Putamen (tissue), 1 donor: ENCODE results near the gene CCNB1IP1.
"Not testable (repeated sequence)": the region's sequence is repeated elsewhere in the genome, so short reads cannot be mapped to it uniquely, and the experiment has no call there.

Experiments
- DNase-seq: peaks from one replicate; pipeline ENCODE4 v3.0.0-alpha.2; 2016; ENCODE audit warnings: low spot score

The CCNB1IP1 gene

DNA sequence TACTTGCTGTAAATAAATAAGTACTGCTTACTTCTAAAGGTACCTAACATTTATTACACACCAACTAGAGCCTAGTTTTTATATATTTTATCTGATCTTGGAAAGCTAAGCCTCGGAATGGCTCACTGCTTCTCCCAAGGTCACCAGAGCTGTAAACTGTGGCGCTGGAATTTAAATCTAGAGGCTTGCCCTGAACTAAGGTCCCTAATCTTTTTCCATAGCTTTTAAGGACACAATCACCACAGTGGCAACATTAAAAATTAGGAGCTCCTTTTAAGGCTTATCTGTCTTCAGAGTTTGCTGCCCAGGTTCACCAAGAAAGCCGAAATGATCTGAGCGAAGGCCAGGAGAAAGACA is 670 bp downstream of the CCNB1IP1 start:
- no peak for DNase-seq

DNA sequence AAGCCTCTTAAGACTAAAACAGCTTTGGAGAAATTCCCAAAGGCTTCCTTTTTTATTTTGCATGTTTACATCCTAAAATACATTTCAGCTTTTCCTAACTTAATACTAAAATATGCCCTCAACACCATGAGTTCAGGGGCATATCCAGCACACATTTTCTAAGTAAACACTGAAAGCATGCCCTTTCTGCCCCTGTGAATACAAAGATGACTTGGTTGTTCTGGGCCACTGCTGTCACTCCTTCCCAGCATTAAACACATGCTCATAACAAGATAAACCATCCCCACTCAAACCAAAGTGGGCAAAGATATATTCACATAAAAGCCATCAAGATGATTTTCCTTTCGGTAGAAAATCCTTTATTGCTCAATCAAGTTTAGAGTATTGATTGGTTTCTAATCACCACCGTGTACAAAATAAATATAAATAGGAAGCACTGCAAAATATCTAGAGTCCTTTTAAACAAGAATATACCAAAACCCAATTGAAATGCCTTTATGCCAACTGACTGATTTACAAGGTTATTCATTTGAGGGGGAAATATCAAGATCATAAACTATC is 1.9 kb downstream of the CCNB1IP1 start:
- no peak for DNase-seq

DNA sequence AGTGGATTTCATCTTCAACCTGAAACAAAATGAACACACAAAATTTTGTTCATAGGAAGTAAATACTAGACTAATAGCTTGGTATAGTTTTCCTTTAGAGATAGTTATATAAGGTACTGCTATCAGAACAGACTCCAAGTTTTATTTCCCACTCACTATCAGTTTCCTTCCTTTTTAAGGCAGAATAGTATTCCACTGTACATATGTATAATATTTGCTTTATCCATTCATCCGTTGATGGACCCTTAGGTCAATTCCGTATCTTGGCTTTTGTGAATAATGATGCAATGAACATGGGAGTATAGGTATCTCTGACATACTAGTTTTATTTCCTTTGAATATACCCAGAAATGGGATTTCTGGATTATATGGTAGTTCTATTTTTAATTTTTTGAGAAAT is 3.7 kb downstream of the CCNB1IP1 start:
- no peak for DNase-seq

DNA sequence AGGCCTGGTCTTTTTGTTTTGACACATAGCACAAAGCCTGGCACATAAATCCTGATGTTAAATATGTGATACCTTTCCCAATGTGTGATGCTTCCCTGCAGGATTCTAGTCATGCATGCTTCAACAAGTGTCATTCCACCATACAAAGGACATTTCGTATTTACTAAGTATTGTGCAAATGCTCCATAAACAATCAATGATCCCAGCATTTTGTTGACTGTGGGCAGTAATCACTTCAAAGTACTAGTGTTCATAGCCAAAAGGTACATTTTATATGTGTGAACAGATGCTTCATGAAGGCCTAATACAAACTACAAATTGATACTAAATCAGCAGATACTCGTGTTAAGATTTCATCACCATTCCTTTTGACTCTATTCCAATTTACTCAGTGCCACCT is 4.4 kb downstream of the CCNB1IP1 start:
- no peak for DNase-seq

DNA sequence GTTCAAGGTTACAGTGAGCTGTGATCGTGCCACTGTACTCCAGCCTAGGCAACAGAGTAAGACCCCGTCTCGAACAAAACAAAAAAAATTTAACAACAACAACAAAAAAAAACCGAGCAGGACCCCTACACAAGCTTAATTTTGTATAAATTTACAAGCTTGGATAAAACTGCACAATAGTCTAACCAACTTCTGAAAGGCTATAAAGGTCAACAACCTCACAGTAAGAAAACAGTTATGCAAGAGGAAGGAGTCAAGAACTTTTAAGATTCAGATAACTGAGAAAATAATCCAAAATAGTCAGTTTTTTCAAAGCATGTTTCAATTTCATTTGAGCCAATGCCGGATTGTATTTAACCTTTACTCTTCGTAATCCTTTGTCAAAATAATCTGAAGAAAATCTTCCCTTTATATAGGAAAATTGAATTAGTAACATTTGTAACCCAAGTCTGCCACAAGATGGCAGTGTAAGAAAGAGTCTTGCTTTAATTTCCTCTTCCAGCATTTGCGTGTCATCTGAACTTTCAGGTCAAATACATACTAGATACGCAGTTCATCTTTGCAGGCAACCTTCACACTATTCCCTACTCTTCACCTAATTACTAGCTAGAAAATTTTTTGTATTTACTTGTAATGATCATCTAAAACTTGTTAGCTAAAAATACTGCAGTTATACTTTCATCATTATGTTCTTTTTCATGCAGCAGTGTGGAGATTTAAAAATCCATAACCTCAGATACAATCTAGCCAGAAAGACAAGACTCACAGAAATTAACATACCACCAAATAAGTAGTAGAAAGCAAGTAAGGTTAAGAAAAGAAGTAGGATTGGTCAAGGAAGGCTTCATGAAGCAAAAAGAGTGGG is 5.8 kb downstream of the CCNB1IP1 start:
- peak; percentile 65 for DNase-seq

DNA sequence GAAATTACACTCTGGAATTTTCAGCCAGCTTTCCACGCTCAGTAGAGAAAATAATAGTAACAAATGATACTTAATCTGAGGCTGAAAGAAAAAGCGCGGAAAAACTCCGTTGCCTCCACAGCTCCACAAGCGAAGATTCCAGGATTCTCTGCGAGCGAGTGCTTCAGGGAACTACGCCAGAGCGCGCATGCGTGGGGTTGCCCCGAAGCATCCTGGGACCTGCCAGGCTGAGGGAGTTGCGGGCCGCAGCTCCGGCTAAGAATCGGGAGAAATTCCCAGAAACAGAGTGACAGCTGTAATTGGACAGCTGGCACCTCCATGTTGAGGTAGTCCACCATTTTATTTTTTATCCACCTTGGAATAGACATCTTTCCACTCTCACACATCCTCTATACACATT is 15.4 kb downstream of the CCNB1IP1 start:
- no peak for DNase-seq

DNA sequence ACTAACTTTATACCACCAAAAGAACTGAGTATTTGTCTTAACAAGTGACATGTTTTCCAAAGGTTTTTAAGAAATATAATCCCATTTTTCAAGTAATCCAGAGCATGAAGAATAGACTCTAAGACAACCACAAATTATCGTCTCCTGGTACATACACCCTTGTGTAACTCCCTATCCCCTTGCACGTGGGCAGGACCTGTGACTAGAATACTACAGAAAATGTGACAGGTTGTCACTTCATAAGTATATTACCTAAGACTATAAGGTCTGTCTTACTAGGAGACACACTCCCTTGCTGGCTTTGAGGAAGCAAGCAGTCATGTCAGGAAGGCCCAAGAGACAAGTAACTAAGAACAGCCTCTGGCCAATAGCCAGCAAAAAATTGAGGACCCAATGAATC is 19.1 kb downstream of the CCNB1IP1 start:
- DNase-seq: peak; percentile 7

DNA sequence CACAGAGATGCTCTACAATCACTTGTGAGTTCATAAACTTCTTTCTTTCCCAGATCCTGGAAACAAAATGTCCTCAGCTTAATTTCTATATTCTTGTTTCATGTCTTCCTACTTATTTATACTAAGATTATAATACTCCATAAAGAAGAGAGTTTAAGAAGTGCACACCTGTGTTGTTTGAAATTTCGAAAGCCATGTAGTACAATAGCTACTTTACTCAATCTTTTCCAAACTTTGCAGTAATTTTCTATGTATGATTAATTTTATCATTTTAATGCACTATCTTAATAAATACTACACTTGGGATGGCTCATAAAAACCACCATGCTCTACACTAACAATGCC is 27.0 kb downstream of the CCNB1IP1 start:
- no peak for DNase-seq

DNA sequence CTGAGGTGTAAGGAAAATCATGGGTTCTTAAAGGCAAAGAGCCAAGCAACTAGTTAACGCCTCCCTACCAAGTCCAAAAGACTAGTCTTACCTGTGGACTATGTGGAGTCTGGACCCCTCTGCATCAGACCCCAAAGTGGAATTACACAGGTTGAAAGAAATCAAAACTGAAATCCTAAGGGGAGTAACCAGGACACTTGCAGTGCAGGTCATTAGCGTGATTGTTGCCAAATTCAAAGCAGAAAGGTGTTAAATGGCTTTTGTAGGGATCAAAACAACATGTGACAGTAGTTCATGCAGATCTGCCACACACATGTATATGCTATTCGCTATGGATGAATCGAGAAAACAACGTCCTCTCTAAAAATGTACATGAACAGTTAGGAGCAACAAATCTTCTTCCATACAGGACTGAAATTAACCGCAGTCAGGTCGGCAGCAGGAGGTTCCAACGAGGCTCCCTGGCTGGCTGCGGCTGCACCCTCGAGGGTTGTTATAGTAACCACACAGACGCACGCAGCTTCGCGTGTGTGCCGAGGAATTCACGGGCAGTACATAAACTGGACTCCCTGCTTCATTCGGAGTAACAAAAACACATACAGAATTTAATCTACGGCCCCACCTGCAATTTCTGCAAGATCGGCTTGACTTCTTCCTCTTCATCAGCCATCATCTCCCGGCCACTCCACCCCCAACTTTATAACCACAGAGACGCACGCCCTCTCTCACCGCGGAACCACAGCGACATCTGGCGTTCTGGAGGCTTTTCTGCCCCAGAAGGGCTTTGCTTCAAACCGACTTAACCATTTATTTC is 27.6 kb downstream of the CCNB1IP1 start, which contains the start of gene TTC5:
Gene TTC5, minus strand, starts transcription at position 687 of the 814 bp plus-strand sequence. Its CDS starts 14 bp downstream, at position 673.
- peak; percentile 89 for DNase-seq

DNA sequence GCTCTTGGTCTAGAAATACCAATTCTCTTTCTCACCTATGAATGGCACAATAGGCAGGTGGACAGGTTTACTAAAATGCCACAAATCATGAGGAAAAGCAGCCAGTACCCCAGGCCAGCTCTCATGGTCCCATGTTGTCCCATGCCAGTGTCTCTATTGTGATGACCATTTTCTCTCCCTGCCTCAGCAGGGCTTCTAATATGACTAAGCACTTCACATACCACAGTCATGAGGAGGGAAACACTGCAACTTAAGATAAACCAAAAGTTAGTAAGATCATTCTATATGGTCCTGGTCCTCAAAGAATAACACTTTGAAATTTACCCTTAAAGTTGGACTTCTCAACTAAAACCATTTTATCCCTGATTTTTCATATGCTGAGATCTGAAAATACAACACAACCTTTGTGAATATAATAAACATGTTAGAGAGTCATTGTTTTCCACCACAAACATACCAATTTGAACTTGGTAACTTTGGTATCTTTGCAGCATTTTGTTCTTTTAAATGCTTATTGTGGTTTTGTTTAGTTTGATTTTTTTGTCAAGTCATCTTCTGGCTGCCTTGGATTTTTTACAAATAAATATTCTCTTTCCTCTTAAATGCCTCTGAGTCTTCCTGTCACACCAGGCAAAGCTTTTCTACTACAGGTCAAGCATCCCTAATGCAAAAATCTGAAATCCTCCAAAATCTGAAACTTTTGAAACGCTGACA is 30.9 kb downstream of the CCNB1IP1 start:
- DNase-seq: no peak

DNA sequence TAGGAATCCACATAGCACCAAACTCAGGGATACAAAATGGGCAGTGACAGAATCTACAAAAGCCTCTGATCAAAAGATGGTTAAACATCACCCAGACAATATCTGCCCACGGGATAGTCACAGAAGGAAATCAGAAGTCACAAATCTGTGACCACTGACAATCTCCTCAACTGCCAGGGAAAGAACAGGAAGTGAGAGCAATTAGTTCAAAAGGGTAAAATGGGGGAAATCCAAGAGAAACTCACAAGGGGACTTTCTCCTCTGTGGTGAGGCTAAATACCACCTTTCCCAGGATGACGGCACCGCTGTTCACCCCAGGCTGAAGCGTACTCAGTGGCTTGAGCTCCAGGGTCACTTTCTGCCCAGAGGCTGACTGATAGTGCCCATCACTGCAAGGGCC is 38.0 kb downstream of the CCNB1IP1 start:
- no peak for DNase-seq

DNA sequence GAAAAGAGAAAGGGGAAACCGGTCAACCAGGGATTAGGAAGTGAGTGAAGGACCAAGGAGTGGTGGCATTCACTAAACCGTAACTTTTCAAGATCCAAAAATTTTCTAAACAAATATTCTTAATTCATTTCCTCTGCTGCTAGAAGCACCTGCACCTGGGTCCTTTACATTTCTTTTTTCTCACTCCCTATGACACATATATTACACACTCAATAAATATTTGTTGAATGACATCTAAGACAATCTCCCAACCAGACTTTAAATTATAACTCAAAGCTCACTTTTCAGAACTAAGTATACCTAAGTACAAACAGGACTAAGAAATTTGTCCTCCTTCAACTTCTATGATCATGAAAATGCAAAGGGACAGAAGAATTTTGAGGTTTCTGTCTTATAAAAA is 38.4 kb downstream of the CCNB1IP1 start:
- no peak for DNase-seq

DNA sequence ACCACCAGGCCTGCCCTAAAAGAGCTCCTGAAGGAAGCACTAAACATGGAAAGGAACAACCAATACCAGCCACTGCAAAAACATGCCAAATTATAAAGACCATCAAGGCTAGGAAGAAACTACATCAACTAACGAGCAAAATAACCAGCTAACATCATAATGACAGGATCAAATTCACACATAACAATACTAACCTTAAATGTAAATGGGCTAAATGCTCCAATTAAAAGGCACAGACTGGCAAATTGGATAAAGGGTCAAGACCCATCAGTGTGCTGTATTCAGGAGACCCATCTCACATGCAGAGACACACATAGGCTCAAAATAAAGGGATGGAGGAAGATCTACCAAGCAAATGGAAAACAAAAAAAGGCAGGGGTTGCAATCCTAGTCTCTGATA is 51.1 kb downstream of the CCNB1IP1 start:
- DNase-seq: not testable (repeated sequence)

DNA sequence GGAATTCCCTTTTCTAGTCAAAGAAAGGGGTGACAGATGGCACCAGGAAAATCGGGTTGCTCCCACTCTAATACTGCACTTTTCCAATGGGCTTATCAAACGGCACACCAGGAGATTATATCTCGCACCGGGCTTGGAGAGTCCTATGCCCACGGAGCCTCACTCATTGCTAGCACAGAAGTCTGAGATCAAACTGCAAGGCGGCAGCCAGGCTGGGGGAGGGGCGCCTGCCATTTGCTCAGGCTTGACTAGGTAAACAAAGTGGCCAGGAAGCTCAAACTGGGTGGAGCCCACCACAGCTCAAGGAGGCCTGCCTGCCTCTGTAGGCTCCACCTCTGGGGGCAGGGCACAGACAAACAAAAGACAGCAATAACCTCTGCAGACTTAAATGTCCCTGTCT is 52.8 kb downstream of the CCNB1IP1 start:
- not testable (repeated sequence) for DNase-seq

DNA sequence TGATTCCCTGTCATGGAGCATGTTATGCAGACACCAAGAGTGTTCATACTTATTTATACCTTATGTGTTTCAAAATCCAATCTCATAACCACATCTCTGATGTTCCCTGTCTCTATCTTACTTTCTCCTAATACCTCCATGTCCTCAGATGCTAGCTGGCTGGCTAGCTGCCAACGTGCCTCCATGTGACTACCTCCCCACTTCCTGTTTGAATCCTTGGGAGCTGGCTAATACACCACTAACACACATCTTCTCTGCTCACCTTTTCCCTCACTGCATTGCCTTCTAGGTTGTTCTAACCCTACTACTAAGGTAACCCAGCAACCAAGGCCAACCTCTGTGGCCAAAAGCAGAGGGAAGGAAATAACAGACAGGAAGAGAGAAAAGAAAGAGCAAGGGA is 54.7 kb downstream of the CCNB1IP1 start:
- DNase-seq: no peak

DNA sequence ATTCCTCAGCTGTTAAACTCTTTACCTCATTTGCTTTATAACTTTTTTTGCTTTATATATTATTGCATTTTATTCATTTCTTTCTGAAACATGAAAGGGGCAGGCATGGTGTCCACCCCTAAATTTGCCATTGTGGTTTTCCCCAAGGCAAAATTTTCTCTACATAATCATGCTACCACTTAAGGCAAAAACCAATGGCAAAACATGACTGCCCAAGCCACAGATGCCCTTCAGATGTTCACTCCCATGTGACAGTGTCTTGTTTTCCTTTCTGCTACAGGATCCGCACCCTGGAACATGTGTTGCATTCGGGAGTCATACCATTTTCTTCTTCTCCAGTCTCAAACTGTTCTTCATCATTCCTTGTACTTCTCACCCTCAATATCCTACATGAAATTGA is 55.7 kb downstream of the CCNB1IP1 start:
- no peak for DNase-seq

DNA sequence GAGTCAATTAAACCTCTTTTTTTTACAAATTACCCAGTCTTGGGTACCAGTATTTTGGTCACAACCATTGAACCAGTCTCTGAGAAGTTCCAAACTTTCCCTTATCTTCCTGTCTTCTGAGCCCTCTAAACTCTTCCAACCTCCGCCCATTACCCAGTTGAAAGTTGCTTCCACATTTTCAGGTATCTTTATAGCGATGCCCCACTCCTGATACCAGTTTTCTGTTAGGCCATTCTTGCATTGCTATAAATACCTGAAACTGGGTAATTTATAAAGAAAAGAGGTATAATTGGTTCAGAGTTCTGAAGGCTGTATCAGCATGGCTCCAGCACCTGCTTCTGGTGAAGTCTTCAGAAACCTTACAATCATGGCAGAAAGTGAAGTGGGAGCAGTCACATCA is 59.0 kb downstream of the CCNB1IP1 start:
- DNase-seq: no peak

DNA sequence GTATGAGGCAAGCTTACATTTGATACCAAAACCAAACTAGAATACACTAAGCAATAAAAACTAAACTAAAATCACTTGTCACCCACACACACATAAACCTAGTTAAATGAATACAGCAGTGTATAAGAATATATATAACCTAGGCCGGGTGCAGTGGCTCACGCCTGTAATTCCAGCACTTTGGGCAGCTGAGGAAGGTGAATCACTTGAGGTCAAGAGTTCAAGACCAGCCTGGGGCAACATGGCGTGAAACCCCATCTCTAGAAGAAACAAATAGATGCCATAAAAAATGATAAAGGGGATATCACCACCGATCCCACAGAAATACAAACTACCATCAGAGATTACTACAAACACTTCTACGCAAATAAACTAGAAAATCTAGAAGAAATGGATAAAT is 68.7 kb downstream of the CCNB1IP1 start:
- not testable (repeated sequence) for DNase-seq

DNA sequence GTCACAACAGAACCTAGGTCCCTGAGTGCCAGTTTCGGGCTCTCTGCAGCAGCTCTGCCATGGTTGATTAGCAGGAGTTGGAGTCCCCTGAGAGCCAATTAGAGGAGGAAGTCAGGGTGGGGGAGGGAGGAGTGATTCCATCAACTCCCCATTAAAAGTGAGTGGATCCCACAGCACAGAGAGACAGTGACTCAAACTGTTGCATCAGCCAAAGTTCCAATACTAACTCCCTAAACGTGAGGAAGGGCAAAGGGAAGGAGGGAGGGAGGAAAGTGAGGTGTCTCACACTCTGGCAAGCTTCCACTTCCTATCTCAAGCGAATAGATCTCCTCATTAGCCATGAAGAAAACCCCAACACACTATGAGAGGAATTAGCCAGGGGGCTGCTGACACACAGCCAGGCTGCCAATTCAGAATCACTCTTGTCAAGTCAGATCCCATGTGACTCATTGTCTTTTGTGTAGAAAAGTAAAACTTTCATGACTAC is 70.4 kb downstream of the CCNB1IP1 start:
- no peak for DNase-seq
